ENCODE measurements around the gene STX4.

DNA sequence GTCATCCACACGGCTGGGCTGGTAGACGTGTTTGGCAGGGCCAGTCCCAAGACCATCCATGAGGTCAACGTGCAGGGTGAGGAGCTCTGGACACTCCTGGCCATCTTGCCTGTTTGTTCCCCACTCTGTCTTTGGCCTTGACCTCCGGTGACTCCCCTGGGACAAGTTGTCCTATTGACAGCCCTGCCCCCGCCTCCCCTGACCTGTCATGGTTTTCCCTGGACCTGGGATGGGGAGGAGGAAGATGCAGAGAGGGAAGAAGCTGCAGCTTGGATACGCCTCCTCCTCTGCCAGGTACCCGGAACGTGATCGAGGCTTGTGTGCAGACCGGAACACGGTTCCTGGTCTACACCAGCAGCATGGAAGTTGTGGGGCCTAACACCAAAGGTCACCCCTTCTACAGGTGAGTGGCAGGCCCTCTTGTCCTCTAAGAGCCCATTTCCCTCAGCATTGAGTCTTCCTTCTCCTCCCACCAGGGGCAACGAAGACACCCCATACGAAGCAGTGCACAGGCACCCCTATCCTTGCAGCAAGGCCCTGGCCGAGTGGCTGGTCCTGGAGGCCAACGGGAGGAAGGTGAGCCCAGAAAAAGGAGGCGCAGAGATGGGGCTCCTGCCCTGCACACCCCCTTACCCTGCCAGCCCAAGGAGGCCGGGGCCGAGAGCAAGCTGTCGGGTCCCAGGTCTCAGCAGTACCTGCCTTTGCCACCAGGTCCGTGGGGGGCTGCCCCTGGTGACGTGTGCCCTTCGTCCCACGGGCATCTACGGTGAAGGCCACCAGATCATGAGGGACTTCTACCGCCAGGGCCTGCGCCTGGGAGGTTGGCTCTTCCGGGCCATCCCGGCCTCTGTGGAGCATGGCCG lies 47.0 kb upstream of the STX4 start:
- TF ChIP-seq, protein P1, sequence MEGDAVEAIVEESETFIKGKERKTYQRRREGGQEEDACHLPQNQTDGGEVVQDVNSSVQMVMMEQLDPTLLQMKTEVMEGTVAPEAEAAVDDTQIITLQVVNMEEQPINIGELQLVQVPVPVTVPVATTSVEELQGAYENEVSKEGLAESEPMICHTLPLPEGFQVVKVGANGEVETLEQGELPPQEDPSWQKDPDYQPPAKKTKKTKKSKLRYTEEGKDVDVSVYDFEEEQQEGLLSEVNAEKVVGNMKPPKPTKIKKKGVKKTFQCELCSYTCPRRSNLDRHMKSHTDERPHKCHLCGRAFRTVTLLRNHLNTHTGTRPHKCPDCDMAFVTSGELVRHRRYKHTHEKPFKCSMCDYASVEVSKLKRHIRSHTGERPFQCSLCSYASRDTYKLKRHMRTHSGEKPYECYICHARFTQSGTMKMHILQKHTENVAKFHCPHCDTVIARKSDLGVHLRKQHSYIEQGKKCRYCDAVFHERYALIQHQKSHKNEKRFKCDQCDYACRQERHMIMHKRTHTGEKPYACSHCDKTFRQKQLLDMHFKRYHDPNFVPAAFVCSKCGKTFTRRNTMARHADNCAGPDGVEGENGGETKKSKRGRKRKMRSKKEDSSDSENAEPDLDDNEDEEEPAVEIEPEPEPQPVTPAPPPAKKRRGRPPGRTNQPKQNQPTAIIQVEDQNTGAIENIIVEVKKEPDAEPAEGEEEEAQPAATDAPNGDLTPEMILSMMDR (IDR thresholded peaks at IDR 0.05), result no peak
- TF ChIP-seq POLR2A (IDR thresholded peaks at IDR 0.05), result no peak

All from Peyer's patch (tissue), 4 donors.